Heart left ventricle (tissue), 13 donors: Measurements from ENCODE around the gene TNFSF10.

Experiments used
- CTCF ChIP-seq, 12 donors: fragments of 200-600 bp; sonication (generic) in 4 of 12; IDR thresholded peaks; one replicate each; pipeline versions ENCODE4 v1.5.0 to v1.8.0; 2018 to 2022; ENCODE audit warnings: antibody characterized with exemption in 12 of 12, mild to moderate bottlenecking in 5 of 12
- POLR2A ChIP-seq, 2 donors: fragments of 450-650 bp; IDR thresholded peaks; one replicate each; pipeline ENCODE4 v1.6.1; 2017; ENCODE audit warnings: antibody characterized with exemption in 2 of 2, mild to moderate bottlenecking in 2 of 2, moderate library complexity in 2 of 2
- donor health status: ischemic (EF 13 %, LVEDD 7.1; RV severe dilation, severe dysfunction).
- donor health status: DM: no; HTN: yes; CAD: no.
- donor health status: DM: no; HTN: no; CAD: no.
- donor health status: ischemic (EF 25% LVEDD 6.9; RV normal size, moderate dysfunction).
- donor health status: ischemic (EF 25% LVEDD 5.7; RV mildly dilated, moderate dysfunction).
- donor health status: ischemic (EF 35%, LVEDD 5.7; RV mildly dilated, moderate dysfunction).
- donor health status: nonischemic (EF 11% LVEDD 7.7; RV severe dilation, severe dysfunction).
- donor health status: DM: yes; HTN: yes; CAD: no.
- donor health status: PGD.
- donor health status: ischemic (EF 29% LVEDD 5.4; RV normal size, mild dysfunction).
- donor health status: nonischemic (EF 23%, LVEDD 6.1; RV moderate dilation, normal function).

- TF ChIP-seq CTCF (IDR thresholded peaks at IDR 0.05) (no peak), POLR2A (IDR thresholded peaks at IDR 0.05) (no peak)
Measured at GRCh38 chr3:172550347-172550943, 27.2 kb upstream of the TNFSF10 start.
